Endothelial cell of umbilical vein (primary cell): ENCODE results near the gene RPL7L1. TPM values are rescaled to one million over a fixed set of nuclear protein-coding genes. Genes with fewer than 3 reads are reported as not detected.

Experiments used
- BruUV-seq: library from RNA; stranded (reverse); fragments of 400-500 nt; replicated peaks from 2 replicates; lab custom pipeline; 2021; lab: Mats Ljungman, UMichigan
- CTCF ChIA-PET: fragments of 300-600, 350-600 bp; sonication (Branson Sonifier 250); formaldehyde crosslinking; loops from one replicate; lab custom pipeline; 2021; ENCODE audit warnings: antibody characterized with exemption, inconsistent platforms; lab: Charles Lee
- POLR2A ChIA-PET: fragments of 300-600, 350-600 bp; sonication (Branson Sonifier 250); formaldehyde crosslinking; loops from one replicate; lab custom pipeline; 2021; ENCODE audit warnings: antibody characterized with exemption, inconsistent platforms; lab: Charles Lee
- DNase-seq: peaks from one replicate; pipeline ENCODE4 v3.0.0-alpha.2; 2011; ENCODE audit warnings: low read depth, low spot score
- FAIRE-seq: peaks from 2 replicates; lab custom pipeline; 2011; peaks lifted over from hg19 to GRCh38; lab: Jason Lieb, UNC
- H2AFZ ChIP-seq: 2 replicates; pipeline ENCODE4 v1.6.0; 2012; ENCODE audit warnings: low read depth, low read length, control low read depth, inconsistent platforms
- H3K27ac ChIP-seq: 2 replicates; pipeline ENCODE4 v1.5.1; 2011; ENCODE audit warnings: low read depth, mild to moderate bottlenecking, control low read depth, low read length, moderate library complexity; ENCODE audit not compliant: insufficient read depth
- H3K27me3 ChIP-seq, 2 experiments: 2 replicates each; pipeline versions ENCODE4 v1.6.0 to v1.6.1; 2011; ENCODE audit warnings: low read length in 2 of 2, mixed read lengths in 1 of 2; ENCODE audit not compliant: control insufficient read depth in 2 of 2, insufficient read depth in 2 of 2
- H3K36me3 ChIP-seq, 2 experiments: 2 replicates in 1 of 2; 3 replicates in 1 of 2; pipeline ENCODE4 v1.5.1; 2011; ENCODE audit warnings: low read length in 2 of 2, mild to moderate bottlenecking in 1 of 2, moderate library complexity in 1 of 2; ENCODE audit not compliant: control insufficient read depth in 2 of 2, insufficient read depth in 2 of 2; ENCODE audit errors: extremely low read depth in 1 of 2
- H3K4me1 ChIP-seq: 3 replicates; pipeline ENCODE4 v1.5.1; 2011; ENCODE audit warnings: mild to moderate bottlenecking, low read length; ENCODE audit not compliant: control insufficient read depth, insufficient read depth; ENCODE audit errors: extremely low read depth
- H3K4me2 ChIP-seq: 2 replicates; pipeline ENCODE4 v1.6.1; 2011; ENCODE audit warnings: low read length, control low read depth, mixed read lengths; ENCODE audit not compliant: insufficient read depth
- H3K4me3 ChIP-seq, 3 experiments: fragments of 200-600 bp in 1 of 3; sonication (generic), shearing (Covaris generic) in 1 of 3; replicated peaks in 1 of 3; 2 replicates each; pipeline ENCODE4 v1.5.1; 2011 to 2016; ENCODE audit warnings: control low read depth in 3 of 3, low read length in 3 of 3, mild to moderate bottlenecking in 2 of 3, inconsistent platforms in 1 of 3, low read depth in 1 of 3, moderate library complexity in 1 of 3; ENCODE audit not compliant: insufficient read depth in 1 of 3
- H3K79me2 ChIP-seq: 2 replicates; pipeline ENCODE4 v1.6.0; 2012; ENCODE audit warnings: low read length, inconsistent platforms; ENCODE audit not compliant: control insufficient read depth, insufficient read depth
- H3K9ac ChIP-seq: replicated peaks from 2 replicates; pipeline ENCODE3; 2011; ENCODE audit warnings: low read length, control low read depth; ENCODE audit not compliant: insufficient read depth; ENCODE audit errors: extremely low read depth
- H3K9me1 ChIP-seq: replicated peaks from 3 replicates; pipeline ENCODE4 v1.6.0; 2011; ENCODE audit warnings: mild to moderate bottlenecking, low read length; ENCODE audit not compliant: control insufficient read depth, insufficient read depth; ENCODE audit errors: extremely low read depth
- H3K9me3 ChIP-seq: replicated peaks from 2 replicates; pipeline ENCODE4 v1.5.1; 2012; ENCODE audit warnings: low read length, inconsistent platforms; ENCODE audit not compliant: control insufficient read depth, insufficient read depth
- H4K20me1 ChIP-seq: replicated peaks from 2 replicates; pipeline ENCODE3; 2011; ENCODE audit warnings: mild to moderate bottlenecking, low read length; ENCODE audit not compliant: control insufficient read depth, insufficient read depth; ENCODE audit errors: extremely low read depth
- CTCF ChIP-seq, 2 donors: IDR thresholded peaks; 1 replicate in 1 of 2; 2 replicates in 1 of 2; pipeline ENCODE4 v1.5.1; 2011; ENCODE audit warnings: low read length in 2 of 2, mild to moderate bottlenecking in 2 of 2, moderate library complexity in 2 of 2, control low read depth in 1 of 2, inconsistent platforms in 1 of 2, low read depth in 1 of 2; ENCODE audit not compliant: insufficient read depth in 1 of 2; ENCODE audit errors: extremely low read depth in 1 of 2
- EZH2 ChIP-seq: IDR thresholded peaks from 2 replicates; pipeline ENCODE4 v1.6.1; 2012; ENCODE audit warnings: borderline replicate concordance, low read depth, mild to moderate bottlenecking, moderate library complexity, low read length, inconsistent platforms; ENCODE audit not compliant: severe bottlenecking
- FOS ChIP-seq: IDR thresholded peaks from 2 replicates; pipeline ENCODE4 v1.6.1; 2011; ENCODE audit warnings: mild to moderate bottlenecking, low read length, moderate library complexity, borderline replicate concordance; ENCODE audit not compliant: insufficient read depth
- GATA2 ChIP-seq: IDR thresholded peaks from 2 replicates; pipeline ENCODE4 v1.7.0; 2011; ENCODE audit warnings: low read depth, mild to moderate bottlenecking, moderate library complexity, mixed read lengths, low read length; ENCODE audit not compliant: insufficient read length, insufficient read depth
- JUN ChIP-seq: IDR thresholded peaks from 2 replicates; pipeline ENCODE4 v1.6.1; 2011; ENCODE audit warnings: borderline replicate concordance, low read depth; ENCODE audit not compliant: insufficient read length, insufficient read depth
- MAX ChIP-seq: IDR thresholded peaks from 2 replicates; pipeline ENCODE4 v1.6.1; 2011; ENCODE audit not compliant: insufficient read depth, insufficient read length
- MYC ChIP-seq: IDR thresholded peaks from one replicate; pipeline ENCODE4 v1.6.1; 2011; ENCODE audit warnings: mild to moderate bottlenecking, low read depth, low read length
- POLR2A ChIP-seq: IDR thresholded peaks from 2 replicates; pipeline ENCODE4 v1.6.1; 2012; ENCODE audit warnings: low read depth, mild to moderate bottlenecking, control low read depth, low read length
- POLR2AphosphoS5 ChIP-seq: IDR thresholded peaks from 2 replicates; pipeline ENCODE4 v1.6.1; 2012; ENCODE audit warnings: low read depth, mild to moderate bottlenecking, control low read depth, low read length, moderate library complexity; ENCODE audit not compliant: insufficient read depth
- dilution Hi-C: fragments of 300-500 bp; cut with MboI; formaldehyde crosslinking; loops from one replicate; pipeline ENCODE4 v1.15.0; 2019; ENCODE audit warnings: low sequenced_read_pairs; ENCODE audit not compliant: extremely low pct_ligation_motif_present
- intact Hi-C: fragments of 100-400 bp; cut with micrococcal nuclease; formaldehyde crosslinking; loops from one replicate; pipeline ENCODE4 v1.10.0; 2022
- polyA plus RNA-seq, 4 experiments: library from polyadenylated mRNA; depleted of rRNA in 3 of 4; stranded (reverse) in 3 of 4; unstranded in 1 of 4; fragments of >200 nt; gene quantifications; 2 replicates each; pipeline versions ENCODE4 v1.2.1 to v1.2.3, GENCODE V29; 2011 to 2012; ENCODE audit warnings: missing spikeins in 1 of 4
- total RNA-seq: library from RNA; stranded (reverse); gene quantifications from 2 replicates; pipeline ENCODE4 v1.2.3, GENCODE V29; 2021

Gene RPL7L1
- total and polyA plus RNA-seq, 2 donors (not counting 3 experiments of a cell fraction or from before 2014, with no cell fraction given) = 36.9 to 103 TPM

GRCh38 chr6:42916288-42916687, 36.9 kb downstream of the RPL7L1 start:
- DNase-seq = no peak
- no peaks in the 10 kb centered on the region for H4K20me1 ChIP-seq
- no peak for TF ChIP-seq MYC
- no peak for TF ChIP-seq JUN
- no peak for TF ChIP-seq GATA2
- TF ChIP-seq POLR2AphosphoS5 = no peak
- no peak for TF ChIP-seq EZH2
- TF ChIP-seq FOS = no peak
- peaks cover 0 to 4% of the 10 kb centered on the region in 2 experiments for H3K27me3 ChIP-seq
- no peak overlapping the region for H2AFZ ChIP-seq
- no peaks in the 10 kb centered on the region for H3K36me3 ChIP-seq
- dilution Hi-C loops (no loop called here), intact Hi-C loops (no loop called here)
- FAIRE-seq = no peak
- no peaks in the 10 kb centered on the region for H3K4me1 ChIP-seq
- H3K4me2 ChIP-seq = no peak overlapping the region
- no peak overlapping the region for H3K9ac ChIP-seq
- BruUV-seq = no TSS peak
- H3K9me3 ChIP-seq = no peaks in the 10 kb centered on the region
- H3K27ac ChIP-seq = no peak overlapping the region
- H3K79me2 ChIP-seq = no peaks in the 10 kb centered on the region
- H3K4me3 ChIP-seq = no peak overlapping the region
- CTCF ChIA-PET = interaction anchor here (1.3 kb wide), 1 partner anchor 227 kb away, joined by 7 read pairs; no protein-coding TSS in a partner anchor
- H3K9me1 ChIP-seq = no peaks in the 10 kb centered on the region
- POLR2A ChIA-PET = no interaction called here

- no peaks in the 10 kb centered on the region for H3K9me1 ChIP-seq
- H3K27me3 ChIP-seq = peaks cover 0 to 3% of the 10 kb centered on the region in 2 experiments
- H2AFZ ChIP-seq = no peak overlapping the region
- H3K36me3 ChIP-seq = no peaks in the 10 kb centered on the region
- POLR2A ChIA-PET = no interaction called here
- DNase-seq = no peak
- no peak for TF ChIP-seq POLR2AphosphoS5
- TF ChIP-seq GATA2 = no peak
- no peak for TF ChIP-seq JUN
- no peak for TF ChIP-seq CTCF (IDR thresholded peaks at IDR 0.05; ENCODE audit: extremely low read depth in 1 of 2, insufficient read depth in 1 of 2, low read depth in 1 of 2, low read length in 2 of 2)
- no peak for TF ChIP-seq FOS
- no peak for TF ChIP-seq EZH2
- no peak for TF ChIP-seq MYC
- TF ChIP-seq POLR2A = no peak
- no peak for TF ChIP-seq MAX
- FAIRE-seq = no peak
- no peak overlapping the region for H3K4me3 ChIP-seq
- H3K4me2 ChIP-seq = no peak overlapping the region
- dilution Hi-C loops (no loop called here), intact Hi-C loops (no loop called here)
- H3K9me3 ChIP-seq = no peaks in the 10 kb centered on the region
- no peaks in the 10 kb centered on the region for H3K79me2 ChIP-seq
- H3K27ac ChIP-seq = no peak overlapping the region
- CTCF ChIA-PET = no interaction called here
- BruUV-seq = no TSS peak
- H3K9ac ChIP-seq = no peak overlapping the region
- peaks cover 4% of the 10 kb centered on the region for H3K4me1 ChIP-seq
- H4K20me1 ChIP-seq = no peaks in the 10 kb centered on the region
These were observed 42.4 kb downstream of the RPL7L1 start for GRCh38 chr6:42921801-42922200.
